GM12874 (cell line): ENCODE measurements around the gene ZFX.

Experiments used
- TF ChIP-seq, protein P1 (sequence below): IDR thresholded peaks from 2 replicates; pipeline ENCODE4 v1.5.1; 2011; ENCODE audit warnings: low read depth, mild to moderate bottlenecking, control low read depth, low read length, moderate library complexity; ENCODE audit not compliant: insufficient read depth

The ZFX gene

DNA sequence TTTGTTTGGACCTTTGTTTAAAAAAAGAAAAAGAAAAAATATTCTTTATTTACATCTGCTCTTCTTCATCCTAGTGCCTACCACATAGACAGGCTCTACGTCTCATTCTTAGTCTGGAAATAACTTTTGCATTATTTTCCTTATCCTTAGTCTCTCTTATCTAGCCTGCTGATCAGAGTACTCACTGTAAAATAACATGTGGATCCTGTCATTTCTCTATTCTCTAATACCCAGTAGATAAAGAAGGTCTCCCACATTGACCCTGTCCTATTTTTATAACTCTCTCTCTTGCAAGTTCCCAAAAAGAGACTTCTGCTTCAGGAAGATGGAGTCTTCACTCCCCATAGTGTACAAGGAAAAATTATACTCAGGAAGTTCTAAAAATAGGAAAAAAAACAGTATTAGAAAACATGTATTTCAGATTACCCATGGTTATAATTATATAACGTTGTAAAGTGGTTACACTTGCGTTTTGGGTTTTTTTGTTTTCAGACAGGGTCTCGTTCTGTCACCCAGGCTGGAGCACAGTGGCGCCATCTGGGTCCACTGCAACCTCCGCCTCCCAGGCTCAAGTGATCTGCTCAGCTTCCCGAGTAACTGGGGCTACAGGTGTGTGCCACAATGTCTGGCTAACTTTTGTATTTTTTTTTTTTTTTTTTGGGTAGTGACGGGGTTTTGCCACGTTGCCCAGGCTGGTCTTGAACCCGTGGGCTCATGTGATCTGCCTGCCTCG lies 23.8 kb downstream of the ZFX start:
- TF ChIP-seq, protein P1, sequence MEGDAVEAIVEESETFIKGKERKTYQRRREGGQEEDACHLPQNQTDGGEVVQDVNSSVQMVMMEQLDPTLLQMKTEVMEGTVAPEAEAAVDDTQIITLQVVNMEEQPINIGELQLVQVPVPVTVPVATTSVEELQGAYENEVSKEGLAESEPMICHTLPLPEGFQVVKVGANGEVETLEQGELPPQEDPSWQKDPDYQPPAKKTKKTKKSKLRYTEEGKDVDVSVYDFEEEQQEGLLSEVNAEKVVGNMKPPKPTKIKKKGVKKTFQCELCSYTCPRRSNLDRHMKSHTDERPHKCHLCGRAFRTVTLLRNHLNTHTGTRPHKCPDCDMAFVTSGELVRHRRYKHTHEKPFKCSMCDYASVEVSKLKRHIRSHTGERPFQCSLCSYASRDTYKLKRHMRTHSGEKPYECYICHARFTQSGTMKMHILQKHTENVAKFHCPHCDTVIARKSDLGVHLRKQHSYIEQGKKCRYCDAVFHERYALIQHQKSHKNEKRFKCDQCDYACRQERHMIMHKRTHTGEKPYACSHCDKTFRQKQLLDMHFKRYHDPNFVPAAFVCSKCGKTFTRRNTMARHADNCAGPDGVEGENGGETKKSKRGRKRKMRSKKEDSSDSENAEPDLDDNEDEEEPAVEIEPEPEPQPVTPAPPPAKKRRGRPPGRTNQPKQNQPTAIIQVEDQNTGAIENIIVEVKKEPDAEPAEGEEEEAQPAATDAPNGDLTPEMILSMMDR = no peak

DNA sequence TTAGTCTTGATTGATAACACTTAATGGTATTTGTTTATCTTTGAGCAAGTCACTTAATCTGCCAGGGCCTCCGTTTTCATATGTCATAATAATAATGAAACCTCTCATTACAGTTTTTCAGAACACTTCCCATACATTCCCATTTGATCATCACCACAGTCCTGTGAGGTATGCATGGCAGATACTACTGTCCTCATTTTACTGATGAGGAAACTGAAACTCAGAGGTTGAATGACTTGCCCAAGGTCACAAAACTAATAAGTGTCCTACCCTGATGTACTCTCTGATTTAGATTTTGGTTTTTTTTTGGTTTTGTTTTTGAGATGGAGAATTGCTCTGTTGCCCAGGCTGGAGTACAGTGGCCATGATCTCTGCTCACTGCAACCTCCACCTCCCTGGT lies 25.7 kb downstream of the ZFX start:
- TF ChIP-seq, protein P1 = no peak

DNA sequence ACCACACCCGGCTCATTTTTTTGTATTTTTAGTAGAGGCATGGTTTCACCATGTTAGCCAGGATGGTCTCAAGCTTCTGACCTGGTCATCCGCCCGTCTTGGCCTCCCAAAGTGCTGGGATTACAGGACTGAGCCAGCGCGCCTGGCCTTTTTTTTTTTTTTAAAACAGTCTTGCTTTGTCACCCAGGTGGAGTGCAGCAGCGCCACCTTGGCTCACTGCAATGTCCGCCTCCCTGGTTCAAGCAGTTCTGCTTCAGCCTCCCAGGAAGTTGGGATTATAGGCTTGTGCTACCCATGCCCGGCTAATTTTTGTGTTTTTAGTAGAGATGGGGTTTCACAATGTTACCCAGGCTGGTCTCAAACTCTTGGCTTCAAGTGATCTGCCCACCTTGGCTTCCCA lies 28.9 kb downstream of the ZFX start:
- TF ChIP-seq, protein P1 = no peak

DNA sequence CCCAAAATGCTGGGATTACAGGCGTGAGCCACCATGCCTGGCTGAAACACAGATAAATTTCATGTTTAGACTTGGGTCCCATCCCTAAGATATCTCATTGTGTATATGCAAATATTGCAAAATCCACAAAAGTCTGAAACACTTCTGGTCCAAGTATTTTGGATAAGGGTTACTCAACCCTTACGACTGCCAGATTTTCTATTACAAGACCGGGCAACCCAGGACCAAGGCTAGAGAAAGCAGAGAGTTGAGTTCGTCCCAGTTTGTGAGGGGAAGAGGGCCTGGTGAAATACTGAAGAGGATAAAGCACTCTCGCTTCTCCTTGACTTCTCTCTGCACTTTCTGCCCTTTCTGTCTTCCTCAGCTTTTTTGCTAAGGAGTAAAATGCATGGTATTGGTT lies 34.5 kb downstream of the ZFX start:
- TF ChIP-seq, protein P1 = no peak

DNA sequence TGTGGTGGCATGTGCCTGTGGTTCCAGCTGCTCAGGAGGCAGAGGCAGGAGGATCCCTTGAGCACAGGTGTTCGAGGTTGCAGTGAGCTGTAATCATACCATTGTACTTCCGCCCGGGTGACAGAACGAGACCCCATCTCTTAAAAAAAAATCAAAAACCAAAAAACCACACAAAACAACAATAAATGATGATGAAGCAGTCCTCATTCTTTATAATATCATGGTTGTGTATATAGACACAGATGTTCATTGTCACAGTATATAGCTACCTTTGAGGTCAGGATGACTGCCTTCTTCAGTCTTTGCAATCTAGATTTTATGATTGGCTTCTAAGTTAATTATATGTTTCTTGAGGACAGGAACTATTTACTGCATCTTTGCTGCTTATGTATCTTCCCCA lies 37.0 kb downstream of the ZFX start:
- TF ChIP-seq, protein P1 = no peak

DNA sequence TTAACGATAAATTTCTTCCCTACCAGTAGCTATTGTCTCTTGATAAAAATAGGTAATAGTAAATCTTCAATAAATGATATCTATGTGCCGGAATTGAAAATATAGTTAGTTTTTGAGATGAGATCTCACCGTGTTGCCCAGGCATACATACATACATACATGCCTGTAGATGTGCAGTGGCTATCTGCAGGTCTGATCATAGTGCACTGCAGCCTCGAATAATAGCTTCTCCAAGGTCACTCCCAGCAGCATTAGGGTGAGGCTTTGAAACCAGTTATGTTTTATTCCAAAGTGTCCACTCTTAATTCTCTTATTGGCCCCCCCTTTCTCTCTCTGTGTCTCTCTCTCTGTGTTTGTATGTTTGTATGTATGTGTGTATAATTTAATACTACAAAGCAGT lies 37.5 kb downstream of the ZFX start:
- TF ChIP-seq, protein P1 = no peak

DNA sequence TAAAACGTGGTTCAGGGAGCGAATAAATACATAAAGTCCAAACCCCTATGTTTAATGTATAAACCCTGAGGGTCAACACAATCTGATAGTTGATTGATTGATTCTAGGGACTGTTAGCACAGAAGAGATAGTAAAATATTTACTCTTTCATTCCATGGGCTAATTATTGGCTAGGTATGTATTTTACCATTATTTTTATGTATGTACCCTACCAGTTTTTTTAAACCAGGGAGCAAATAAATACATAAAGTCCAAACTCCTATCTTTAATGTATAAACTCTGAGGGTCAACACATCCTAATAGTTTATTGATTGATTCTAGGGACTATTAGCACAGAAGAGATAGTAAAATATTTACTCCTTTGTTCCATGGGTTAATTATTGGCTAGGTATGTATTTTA lies 40.0 kb downstream of the ZFX start:
- TF ChIP-seq, protein P1 = no peak
